ENCODE data around the gene FOXL2NB. TPM values are rescaled to one million over a fixed set of nuclear protein-coding genes. Genes with fewer than 3 reads are reported as not detected.

The FOXL2NB gene
- total RNA-seq, 1 donor from 2014 or later = not detected

- Histone ChIP-seq H3K4me1 (no peaks in the 10 kb centered on the region), H3K36me3 (no peaks in the 10 kb centered on the region), H3K27me3 (no peaks in the 10 kb centered on the region), H3K9me3 (no peaks in the 10 kb centered on the region), H3K27ac (no peak overlapping the region), H3K4me3 (no peak overlapping the region)
- no peak for TF ChIP-seq CTCF (IDR thresholded peaks at IDR 0.05)
- intact Hi-C loops (cut with DNase I) = no loop called here
- ATAC-seq (no peak), DNase-seq (no peak)
Observed at GRCh38 chr3:138984816-138985215, 37.8 kb downstream of the FOXL2NB start.

GRCh38 chr3:138985932-138986331, 38.9 kb downstream of the FOXL2NB start:
- DNase-seq (no peak), ATAC-seq (no peak)
- no peaks in the 10 kb centered on the region for H3K9me3 ChIP-seq
- H3K27ac ChIP-seq = no peak overlapping the region
- TF ChIP-seq CTCF (IDR thresholded peaks at IDR 0.05) = no peak
- H3K27me3 ChIP-seq = no peaks in the 10 kb centered on the region
- no peaks in the 10 kb centered on the region for H3K4me1 ChIP-seq
- H3K4me3 ChIP-seq = no peak overlapping the region
- H3K36me3 ChIP-seq = no peaks in the 10 kb centered on the region
- intact Hi-C loops (cut with DNase I) = no loop called here

- intact Hi-C loops (cut with DNase I) = no loop called here
- no peak overlapping the region for H3K4me3 ChIP-seq
- no peak for ATAC-seq
Observed at GRCh38 chr3:138987181-138987580, 40.2 kb downstream of the FOXL2NB start.

GRCh38 chr3:138995706-138996105, 48.7 kb downstream of the FOXL2NB start:
- H3K27ac ChIP-seq = no peak overlapping the region
- DNase-seq (no peak), ATAC-seq (no peak)
- no peaks in the 10 kb centered on the region for H3K27me3 ChIP-seq
- no peak for TF ChIP-seq CTCF (IDR thresholded peaks at IDR 0.05)
- no peaks in the 10 kb centered on the region for H3K4me1 ChIP-seq
- no peaks in the 10 kb centered on the region for H3K9me3 ChIP-seq
- intact Hi-C loops (cut with DNase I) = no loop called here
- no peaks in the 10 kb centered on the region for H3K36me3 ChIP-seq
- no peak overlapping the region for H3K4me3 ChIP-seq

More at GRCh38 chr3:138987181-138987580, 40.2 kb downstream of the FOXL2NB start:
- H3K4me1 ChIP-seq = no peaks in the 10 kb centered on the region
- DNase-seq = no peak
- H3K27ac ChIP-seq = no peak overlapping the region
- no peaks in the 10 kb centered on the region for H3K36me3 ChIP-seq
- TF ChIP-seq CTCF (IDR thresholded peaks at IDR 0.05) = no peak
- no peaks in the 10 kb centered on the region for H3K9me3 ChIP-seq
- no peaks in the 10 kb centered on the region for H3K27me3 ChIP-seq

Other genes starting within 250 kb of the FOXL2NB start
- 37.4 TPM for gene PIK3CB, start 112.3 kb upstream of the FOXL2NB start, total RNA-seq
- gene FOXL2, start 80 bp upstream of the FOXL2NB start, total RNA-seq = not detected
- not detected for gene PRR23A, start 59.1 kb downstream of the FOXL2NB start, total RNA-seq
- not detected for gene PRR23B, start 73.7 kb downstream of the FOXL2NB start, total RNA-seq
- not detected for gene PRR23C, start 97.7 kb downstream of the FOXL2NB start, total RNA-seq